ENCODE measurements around the gene HOXB4.

The HOXB4 gene

GRCh38 chr17:48527547-48527932 is 50.6 kb downstream of the HOXB4 start:
- H3K36me3 ChIP-seq (ENCODE audit: control insufficient read depth in 1 of 2, insufficient read depth in 2 of 2, low read length in 2 of 2), result no peaks in the 10 kb centered on the region
- peak overlapping the region; percentile 35 for H3K18ac ChIP-seq (ENCODE audit: low read length)
- H3K27ac ChIP-seq (ENCODE audit: low read depth, low read length), result peak overlapping the region; percentile 73
- no peak for DNase-seq
- peak overlapping the region; percentile 63 for H3K14ac ChIP-seq (ENCODE audit: low read length)
- no peak overlapping the region for H3K23ac ChIP-seq (ENCODE audit: low read length)
- no peaks in the 10 kb centered on the region for H3K79me2 ChIP-seq (ENCODE audit: control insufficient read depth, insufficient read depth, low read length, poor library complexity)
- H4K91ac ChIP-seq (ENCODE audit: low read depth, low read length), result peak overlapping the region; percentile 91
- no peak overlapping the region for H3K9ac ChIP-seq (ENCODE audit: low read length)
- H4K12ac ChIP-seq (ENCODE audit: low read depth, low read length), result peak overlapping the region; percentile 14
- peak overlapping the region; percentile 46 for H3K4me2 ChIP-seq (ENCODE audit: low read length)
- peak overlapping the region; percentile 67 for H2BK120ac ChIP-seq (ENCODE audit: insufficient read depth, low read length, poor library complexity)
- peaks cover 29% of the 10 kb centered on the region for H3K79me1 ChIP-seq (ENCODE audit: low read length)
- H2BK12ac ChIP-seq (ENCODE audit: low read length), result peak overlapping the region; percentile 94
- peak overlapping the region; percentile 78 for H4K8ac ChIP-seq (ENCODE audit: low read depth, low read length)
- H3K4me1 ChIP-seq (ENCODE audit: control insufficient read depth in 1 of 2, insufficient read depth in 2 of 2, low read length in 2 of 2), result peaks cover 28 to 35% of the 10 kb centered on the region in 2 experiments
- no peaks in the 10 kb centered on the region for H3K27me3 ChIP-seq (ENCODE audit: insufficient read depth, low read length)
- no peak overlapping the region for H2AK5ac ChIP-seq (ENCODE audit: low read length)
- peak overlapping the region; percentile 26 for H3K4ac ChIP-seq (ENCODE audit: low read depth, low read length)
- H3K4me3 ChIP-seq (ENCODE audit: low read depth, low read length), result no peak overlapping the region
- no peak overlapping the region for H2AFZ ChIP-seq (ENCODE audit: insufficient read depth, low read length, poor library complexity)
- no CpG with 5 or more reads among the region's 14 CpGs for WGBS (ENCODE audit: extremely low coverage, insufficient coverage, insufficient read length)
- H2BK5ac ChIP-seq (ENCODE audit: low read depth, low read length, poor library complexity), result peak overlapping the region; percentile 68
- H3K9me3 ChIP-seq (ENCODE audit: insufficient read depth, low read depth, low read length), result no peaks in the 10 kb centered on the region

- Histone ChIP-seq H4K91ac (ENCODE audit: low read depth, low read length) (peak overlapping the region; percentile 91), H3K14ac (ENCODE audit: low read length) (peak overlapping the region; percentile 63), H3K18ac (ENCODE audit: low read length) (peak overlapping the region; percentile 62), H3K4me1 (ENCODE audit: control insufficient read depth in 1 of 2, insufficient read depth in 2 of 2, low read length in 2 of 2) (peaks cover 31 to 39% of the 10 kb centered on the region in 2 experiments), H3K23ac (ENCODE audit: low read length) (no peak overlapping the region), H4K12ac (ENCODE audit: low read depth, low read length) (peak overlapping the region; percentile 48), H3K4me3 (ENCODE audit: low read depth, low read length) (no peak overlapping the region), H2BK120ac (ENCODE audit: insufficient read depth, low read length, poor library complexity) (peak overlapping the region; percentile 68), H3K27ac (ENCODE audit: low read depth, low read length) (peak overlapping the region; percentile 73), H2AFZ (ENCODE audit: insufficient read depth, low read length, poor library complexity) (peak overlapping the region; percentile 64), H3K36me3 (ENCODE audit: control insufficient read depth in 1 of 2, insufficient read depth in 2 of 2, low read length in 2 of 2) (no peaks in the 10 kb centered on the region), H3K9ac (ENCODE audit: low read length) (no peak overlapping the region), H2AK5ac (ENCODE audit: low read length) (no peak overlapping the region), H3K4ac (ENCODE audit: low read depth, low read length) (peak overlapping the region; percentile 59), H3K4me2 (ENCODE audit: low read length) (peak overlapping the region; percentile 46), H3K79me2 (ENCODE audit: control insufficient read depth, insufficient read depth, low read length, poor library complexity) (no peaks in the 10 kb centered on the region), H3K27me3 (ENCODE audit: insufficient read depth, low read length) (no peaks in the 10 kb centered on the region), H4K8ac (ENCODE audit: low read depth, low read length) (peak overlapping the region; percentile 87), H3K79me1 (ENCODE audit: low read length) (peaks cover 29% of the 10 kb centered on the region), H2BK5ac (ENCODE audit: low read depth, low read length, poor library complexity) (peak overlapping the region; percentile 68), H2BK12ac (ENCODE audit: low read length) (peak overlapping the region; percentile 94), H3K9me3 (ENCODE audit: insufficient read depth, low read depth, low read length) (no peaks in the 10 kb centered on the region)
- DNase-seq, result no peak
- no CpG with 5 or more reads among the region's 59 CpGs for WGBS (ENCODE audit: extremely low coverage, insufficient coverage, insufficient read length)
These were observed 51.3 kb downstream of the HOXB4 start for GRCh38 chr17:48526608-48527546.

Data from trophoblast cell (in vitro differentiated cells and primary cell).